OCI-LY3 (cell line): Measurements from ENCODE around the gene TRIM66.

ENCODE experiments used
- H2AFZ ChIP-seq: fragments of 200-600, 300-600 bp; shearing (Covaris generic); 2 replicates; pipeline ENCODE4 v1.6.0; 2014; ENCODE audit warnings: antibody characterized with exemption, low read depth, low read length
- H3K27ac ChIP-seq: fragments of 200-600, 300-600 bp; sonication (generic); 2 replicates; pipeline ENCODE4 v1.5.1; 2014; ENCODE audit warnings: mild to moderate bottlenecking, low read length, moderate library complexity, mixed read lengths
- H3K27me3 ChIP-seq: fragments of 200-600, 300-600 bp; sonication (generic); 2 replicates; pipeline ENCODE4 v1.6.1; 2014; ENCODE audit warnings: low read depth, low read length, mixed read lengths
- H3K36me3 ChIP-seq: fragments of 200-600, 300-600 bp; sonication (generic); replicated peaks from 2 replicates; pipeline ENCODE3; 2014; ENCODE audit warnings: low read depth, low read length, mixed read lengths
- H3K4me1 ChIP-seq: fragments of 300-600, 200-600 bp; sonication (generic); 2 replicates; pipeline ENCODE4 v1.6.1; 2014; ENCODE audit warnings: low read length, mixed read lengths
- H3K4me2 ChIP-seq: fragments of 200-600, 300-600 bp; sonication (generic); 2 replicates; pipeline ENCODE4 v1.6.1; 2014; ENCODE audit warnings: low read length, mixed read lengths
- H3K4me3 ChIP-seq: fragments of 300-600, 200-600 bp; sonication (generic); 2 replicates; pipeline ENCODE4 v1.5.1; 2014; ENCODE audit warnings: antibody characterized with exemption, mild to moderate bottlenecking, low read length, moderate library complexity
- H3K79me2 ChIP-seq: fragments of 300-600, 200-600 bp; shearing (Covaris generic); 2 replicates; pipeline ENCODE4 v1.6.1; 2014; ENCODE audit warnings: mild to moderate bottlenecking, low read length, mixed read lengths
- H3K9ac ChIP-seq: fragments of 300-600, 200-600 bp; shearing (Covaris generic); 2 replicates; pipeline ENCODE4 v1.6.0; 2014; ENCODE audit warnings: mild to moderate bottlenecking, low read length, moderate library complexity
- H3K9me3 ChIP-seq: fragments of 200-600, 300-600 bp; shearing (Covaris generic); 2 replicates; pipeline ENCODE4 v1.6.1; 2014; ENCODE audit warnings: low read length, mixed read lengths; ENCODE audit not compliant: insufficient read depth
- H4K20me1 ChIP-seq: fragments of 200-600, 300-600 bp; sonication (generic); 2 replicates; pipeline ENCODE4 v1.6.1; 2016; ENCODE audit warnings: low read length, mixed read lengths; ENCODE audit not compliant: insufficient read depth
- EZH2phosphoT487 ChIP-seq: fragments of 200-600 bp; shearing (Covaris generic); IDR thresholded peaks from 2 replicates; pipeline ENCODE4 v1.6.1; 2018; ENCODE audit warnings: antibody characterized with exemption, mixed run types, low read depth
- TF ChIP-seq, protein P1 (sequence below): fragments of 200-600, 300-600 bp; sonication (generic); IDR thresholded peaks from 2 replicates; pipeline ENCODE4 v1.5.1; 2014; ENCODE audit warnings: antibody characterized with exemption, low read length, low read depth

Gene TRIM66

DNA sequence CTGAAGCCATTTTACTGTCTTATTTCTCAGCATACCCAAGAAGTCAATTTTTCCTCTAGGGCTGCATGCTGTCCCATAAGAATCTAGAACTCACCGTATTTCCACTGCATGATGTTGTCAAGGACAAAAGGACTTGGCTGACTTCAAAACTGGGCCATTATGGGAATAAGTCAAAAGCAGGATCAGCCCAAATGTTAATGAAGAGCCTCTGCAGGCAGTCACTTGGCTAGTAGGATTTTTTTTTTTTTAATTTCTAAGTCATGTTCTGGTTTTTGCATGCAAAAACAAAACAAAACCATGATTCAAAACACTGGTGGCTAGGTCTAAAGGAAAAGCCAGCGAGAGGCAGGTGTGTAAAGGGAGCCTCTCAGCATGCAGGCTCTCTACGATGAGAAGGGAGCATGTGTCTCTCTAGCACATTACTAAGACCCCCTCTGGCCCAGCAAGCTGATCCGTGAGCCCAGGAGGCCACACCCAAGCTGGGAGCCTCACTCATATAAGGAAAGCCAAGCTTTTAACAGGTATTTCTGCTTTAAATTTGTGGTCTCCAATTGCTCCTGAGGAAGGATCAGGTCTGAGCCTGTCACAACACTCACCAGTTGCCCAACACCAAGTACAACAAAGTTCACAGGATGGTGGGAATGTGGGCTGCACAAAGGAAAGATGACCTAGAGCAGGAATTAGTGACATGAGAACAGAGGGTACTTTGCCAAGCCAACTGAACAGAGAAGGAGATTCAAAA is 67.0 kb downstream of the TRIM66 start:
- no peaks in the 10 kb centered on the region for H4K20me1 ChIP-seq
- TF ChIP-seq, protein P1, sequence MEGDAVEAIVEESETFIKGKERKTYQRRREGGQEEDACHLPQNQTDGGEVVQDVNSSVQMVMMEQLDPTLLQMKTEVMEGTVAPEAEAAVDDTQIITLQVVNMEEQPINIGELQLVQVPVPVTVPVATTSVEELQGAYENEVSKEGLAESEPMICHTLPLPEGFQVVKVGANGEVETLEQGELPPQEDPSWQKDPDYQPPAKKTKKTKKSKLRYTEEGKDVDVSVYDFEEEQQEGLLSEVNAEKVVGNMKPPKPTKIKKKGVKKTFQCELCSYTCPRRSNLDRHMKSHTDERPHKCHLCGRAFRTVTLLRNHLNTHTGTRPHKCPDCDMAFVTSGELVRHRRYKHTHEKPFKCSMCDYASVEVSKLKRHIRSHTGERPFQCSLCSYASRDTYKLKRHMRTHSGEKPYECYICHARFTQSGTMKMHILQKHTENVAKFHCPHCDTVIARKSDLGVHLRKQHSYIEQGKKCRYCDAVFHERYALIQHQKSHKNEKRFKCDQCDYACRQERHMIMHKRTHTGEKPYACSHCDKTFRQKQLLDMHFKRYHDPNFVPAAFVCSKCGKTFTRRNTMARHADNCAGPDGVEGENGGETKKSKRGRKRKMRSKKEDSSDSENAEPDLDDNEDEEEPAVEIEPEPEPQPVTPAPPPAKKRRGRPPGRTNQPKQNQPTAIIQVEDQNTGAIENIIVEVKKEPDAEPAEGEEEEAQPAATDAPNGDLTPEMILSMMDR = no peak
- no peak for TF ChIP-seq EZH2phosphoT487
- H3K9me3 ChIP-seq = no peaks in the 10 kb centered on the region
- no peaks in the 10 kb centered on the region for H3K27me3 ChIP-seq
- H3K27ac ChIP-seq = no peak overlapping the region
- H3K79me2 ChIP-seq = no peaks in the 10 kb centered on the region
- no peaks in the 10 kb centered on the region for H3K4me1 ChIP-seq
- H3K9ac ChIP-seq = no peak overlapping the region
- H2AFZ ChIP-seq = no peak overlapping the region
- no peak overlapping the region for H3K4me3 ChIP-seq
- H3K4me2 ChIP-seq = no peak overlapping the region
- no peaks in the 10 kb centered on the region for H3K36me3 ChIP-seq

DNA sequence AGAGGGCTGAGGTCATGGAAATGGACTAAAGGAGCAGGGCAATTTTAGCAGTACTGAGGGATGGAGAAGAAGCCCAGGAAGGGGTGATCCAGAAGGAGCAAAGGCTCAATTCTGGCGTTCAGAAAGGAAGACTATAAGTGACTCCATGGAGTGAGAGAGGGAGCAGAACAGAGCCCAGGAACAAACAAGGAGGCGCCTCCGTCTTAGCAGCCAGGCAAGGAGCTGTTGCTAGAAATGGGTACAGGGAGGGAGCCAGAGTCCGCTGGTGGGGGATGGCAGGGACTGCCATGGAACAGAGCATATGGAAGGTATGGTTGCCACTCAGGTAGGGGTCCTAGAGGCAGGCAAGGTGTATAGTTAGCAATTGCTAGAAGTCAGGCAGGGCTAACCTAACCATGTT is 68.0 kb downstream of the TRIM66 start:
- Histone ChIP-seq H3K4me1 (no peaks in the 10 kb centered on the region), H3K79me2 (no peaks in the 10 kb centered on the region), H3K27me3 (no peaks in the 10 kb centered on the region), H3K4me3 (no peak overlapping the region), H3K9me3 (no peaks in the 10 kb centered on the region), H3K36me3 (no peaks in the 10 kb centered on the region), H3K4me2 (no peak overlapping the region), H2AFZ (no peak overlapping the region), H3K9ac (no peak overlapping the region), H3K27ac (no peak overlapping the region), H4K20me1 (no peaks in the 10 kb centered on the region)
- TF ChIP-seq, protein P1 = no peak
- TF ChIP-seq EZH2phosphoT487 = no peak

DNA sequence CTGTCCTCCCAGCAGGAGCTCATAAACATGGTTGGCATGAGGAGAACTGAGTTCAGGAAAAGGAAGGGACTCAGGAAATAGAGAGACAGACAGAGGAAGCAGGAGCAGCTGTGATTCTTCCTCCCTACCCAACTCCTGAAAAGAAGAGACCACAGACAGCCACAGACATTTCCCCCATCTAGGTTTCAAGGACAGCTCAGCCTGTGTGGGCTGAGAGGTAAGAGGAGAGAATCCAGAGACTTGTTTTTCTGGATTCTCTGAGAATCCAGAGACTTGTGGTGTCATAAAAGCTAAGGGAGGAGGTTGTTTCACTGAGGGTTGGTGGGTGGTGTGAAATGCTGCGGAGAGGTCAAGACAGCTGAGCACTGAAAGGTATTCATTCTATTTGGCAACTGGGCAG is 69.4 kb downstream of the TRIM66 start:
- no peaks in the 10 kb centered on the region for H3K9me3 ChIP-seq
- TF ChIP-seq EZH2phosphoT487 = no peak
- TF ChIP-seq, protein P1 = no peak
- no peak overlapping the region for H2AFZ ChIP-seq

DNA sequence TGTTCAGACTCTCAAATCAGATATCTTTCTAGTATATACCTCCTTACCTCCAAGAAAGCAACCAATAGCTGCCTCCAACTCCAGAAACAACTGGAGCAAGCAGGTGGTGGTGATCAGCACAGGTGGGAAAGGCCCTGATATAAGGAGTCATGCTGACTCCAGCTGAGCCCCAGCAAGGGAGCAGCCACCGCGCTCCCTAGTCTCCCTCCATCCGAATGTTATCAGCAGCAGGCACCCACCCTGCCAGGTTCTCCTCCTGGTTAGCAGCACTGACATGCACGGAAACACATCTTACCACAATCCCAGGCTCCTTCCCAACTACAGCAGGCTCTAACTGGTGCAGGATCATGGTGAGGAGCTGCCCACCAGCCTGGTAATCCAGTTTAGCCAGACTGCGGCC is 69.9 kb downstream of the TRIM66 start:
- H3K9me3 ChIP-seq = no peaks in the 10 kb centered on the region
- H2AFZ ChIP-seq = no peak overlapping the region
- H3K4me3 ChIP-seq = no peak overlapping the region
- H3K27me3 ChIP-seq = no peaks in the 10 kb centered on the region
- no peaks in the 10 kb centered on the region for H3K36me3 ChIP-seq
- H3K4me1 ChIP-seq = no peaks in the 10 kb centered on the region
- no peaks in the 10 kb centered on the region for H3K79me2 ChIP-seq
- no peaks in the 10 kb centered on the region for H4K20me1 ChIP-seq
- TF ChIP-seq, protein P1 = no peak
- no peak for TF ChIP-seq EZH2phosphoT487
- H3K27ac ChIP-seq = no peak overlapping the region
- no peak overlapping the region for H3K9ac ChIP-seq
- H3K4me2 ChIP-seq = no peak overlapping the region

More for the DNA sequence above, 69.4 kb downstream of the TRIM66 start:
- Histone ChIP-seq H3K4me1 (no peaks in the 10 kb centered on the region), H3K36me3 (no peaks in the 10 kb centered on the region), H3K27ac (no peak overlapping the region), H3K9ac (no peak overlapping the region), H3K79me2 (no peaks in the 10 kb centered on the region), H3K27me3 (no peaks in the 10 kb centered on the region), H3K4me2 (no peak overlapping the region), H3K4me3 (no peak overlapping the region), H4K20me1 (no peaks in the 10 kb centered on the region)
